H9 (cell line): ENCODE measurements around the gene COL8A2. TPM values are rescaled to one million over a fixed set of nuclear protein-coding genes. Genes with fewer than 3 reads are reported as not detected.

Experiments used
- DNase-seq: peaks from one replicate; pipeline ENCODE4 v3.0.0-alpha.2; 2017
- H2AFZ ChIP-seq: one replicate; pipeline ENCODE4 v1.6.1; 2013; ENCODE audit warnings: mild to moderate bottlenecking, low read length, control low read depth, moderate library complexity
- H2AK5ac ChIP-seq: 2 replicates; pipeline ENCODE4 v1.6.1; 2013; ENCODE audit warnings: low read length, control low read depth, mixed read lengths; ENCODE audit not compliant: insufficient read length
- H2BK120ac ChIP-seq: one replicate; pipeline ENCODE4 v1.6.1; 2013; ENCODE audit warnings: low read depth, mild to moderate bottlenecking, low read length, control low read depth, inconsistent platforms; ENCODE audit not compliant: poor library complexity, severe bottlenecking
- H2BK12ac ChIP-seq: 2 replicates; pipeline ENCODE4 v1.6.1; 2013; ENCODE audit warnings: low read length, control low read depth, mixed read lengths, low read depth; ENCODE audit not compliant: insufficient read length
- H2BK15ac ChIP-seq: 2 replicates; pipeline ENCODE4 v1.6.1; 2013; ENCODE audit warnings: low read depth, low read length, control low read depth
- H2BK20ac ChIP-seq: one replicate; pipeline ENCODE4 v1.6.1; 2013; ENCODE audit warnings: low read depth, mild to moderate bottlenecking, low read length, control low read depth, inconsistent platforms; ENCODE audit not compliant: poor library complexity, severe bottlenecking
- H2BK5ac ChIP-seq: 2 replicates; pipeline ENCODE4 v1.6.1; 2013; ENCODE audit warnings: low read length, control low read depth, mixed read lengths; ENCODE audit not compliant: insufficient read length
- H3K14ac ChIP-seq: 2 replicates; pipeline ENCODE4 v1.6.1; 2013; ENCODE audit warnings: low read length, control low read depth; ENCODE audit not compliant: insufficient read depth
- H3K18ac ChIP-seq: 2 replicates; pipeline ENCODE4 v1.6.1; 2013; ENCODE audit warnings: low read depth, mild to moderate bottlenecking, mixed read lengths, low read length, control low read depth; ENCODE audit not compliant: insufficient read length
- H3K23ac ChIP-seq: 2 replicates; pipeline ENCODE4 v1.6.1; 2013; ENCODE audit warnings: low read length, control low read depth, mixed read lengths, low read depth; ENCODE audit not compliant: insufficient read length
- H3K23me2 ChIP-seq: 2 replicates; pipeline ENCODE4 v1.6.1; 2013; ENCODE audit warnings: low read depth, mild to moderate bottlenecking, mixed read lengths, low read length, control low read depth; ENCODE audit not compliant: insufficient read length, poor library complexity, severe bottlenecking
- H3K27ac ChIP-seq: 2 replicates; pipeline ENCODE4 v1.5.1; 2013; ENCODE audit warnings: low read length, control low read depth, mixed read lengths, low read depth; ENCODE audit not compliant: insufficient read length
- H3K27me3 ChIP-seq: 2 replicates; pipeline ENCODE4 v1.6.1; 2013; ENCODE audit warnings: low read length, control low read depth, inconsistent platforms; ENCODE audit not compliant: insufficient read depth
- H3K4ac ChIP-seq: 2 replicates; pipeline ENCODE4 v1.6.1; 2013; ENCODE audit warnings: low read depth, mild to moderate bottlenecking, control low read depth, inconsistent platforms, low read length, moderate library complexity
- H3K4me1 ChIP-seq: 2 replicates; pipeline ENCODE4 v1.6.1; 2013; ENCODE audit warnings: low read length, control low read depth, inconsistent platforms; ENCODE audit not compliant: insufficient read depth
- H3K4me2 ChIP-seq: 2 replicates; pipeline ENCODE4 v1.6.1; 2013; ENCODE audit warnings: low read length, control low read depth, mixed read lengths; ENCODE audit not compliant: insufficient read length, insufficient read depth
- H3K56ac ChIP-seq: 2 replicates; pipeline ENCODE4 v1.6.1; 2013; ENCODE audit warnings: low read depth, mild to moderate bottlenecking, mixed read lengths, low read length, control low read depth; ENCODE audit not compliant: insufficient read length
- H3K79me1 ChIP-seq: 2 replicates; pipeline ENCODE4 v1.6.1; 2013; ENCODE audit warnings: low read depth, mild to moderate bottlenecking, moderate library complexity, low read length, control low read depth, inconsistent platforms; ENCODE audit not compliant: insufficient read depth, poor library complexity, severe bottlenecking
- H3K79me2 ChIP-seq: 2 replicates; pipeline ENCODE4 v1.6.1; 2013; ENCODE audit warnings: low read length, control low read depth, inconsistent platforms; ENCODE audit not compliant: insufficient read depth
- H3K9ac ChIP-seq: 2 replicates; pipeline ENCODE4 v1.6.1; 2013; ENCODE audit warnings: low read length, control low read depth, mixed read lengths; ENCODE audit not compliant: insufficient read length; ENCODE audit errors: extremely low read depth
- H3K9me3 ChIP-seq: one replicate; pipeline ENCODE4 v1.6.1; 2013; ENCODE audit warnings: low read depth, low read length, inconsistent platforms; ENCODE audit not compliant: control insufficient read depth
- H3T11ph ChIP-seq: one replicate; pipeline ENCODE4 v1.6.1; 2013; ENCODE audit warnings: mild to moderate bottlenecking, low read length, control low read depth, inconsistent platforms
- H4K20me1 ChIP-seq: one replicate; pipeline ENCODE4 v1.6.1; 2013; ENCODE audit not compliant: control insufficient read depth, insufficient read length, insufficient read depth
- H4K5ac ChIP-seq: 2 replicates; pipeline ENCODE4 v1.6.1; 2013; ENCODE audit warnings: low read depth, mild to moderate bottlenecking, mixed read lengths, low read length, control low read depth; ENCODE audit not compliant: insufficient read length
- H4K8ac ChIP-seq: replicated peaks from 2 replicates; pipeline ENCODE4 v1.6.1; 2013; ENCODE audit warnings: low read length, control low read depth, mixed read lengths, low read depth; ENCODE audit not compliant: insufficient read length
- H4K91ac ChIP-seq: 2 replicates; pipeline ENCODE4 v1.6.1; 2013; ENCODE audit warnings: low read depth, mild to moderate bottlenecking, moderate library complexity, mixed read lengths, low read length, control low read depth; ENCODE audit not compliant: insufficient read length
- H3K27ac Mint-ChIP-seq, 3 experiments: 2 replicates in 2 of 3; 3 replicates in 1 of 3; pipeline ENCODE4 v1.8.0; 2020 to 2021; ENCODE audit warnings: mixed read lengths in 3 of 3, mild to moderate bottlenecking in 1 of 3, moderate library complexity in 1 of 3
- H3K27me3 Mint-ChIP-seq: 2 replicates; pipeline ENCODE4 v1.8.0; 2021; ENCODE audit warnings: low read depth, mild to moderate bottlenecking, moderate library complexity, mixed read lengths
- H3K36me3 Mint-ChIP-seq, 3 experiments: 2 replicates in 2 of 3; 3 replicates in 1 of 3; pipeline ENCODE4 v1.8.0; 2020 to 2021; ENCODE audit warnings: low read depth in 3 of 3, mixed read lengths in 3 of 3; ENCODE audit not compliant: insufficient read depth in 1 of 3
- H3K4me1 Mint-ChIP-seq, 2 experiments: 2 replicates each; pipeline ENCODE4 v1.8.0; 2020; ENCODE audit warnings: mixed read lengths in 2 of 2
- H3K4me3 Mint-ChIP-seq, 2 experiments: 2 replicates in 1 of 2; 3 replicates in 1 of 2; pipeline ENCODE4 v1.8.0; 2020 to 2021; ENCODE audit warnings: mild to moderate bottlenecking in 2 of 2, mixed read lengths in 2 of 2, moderate library complexity in 1 of 2
- H3K9me3 Mint-ChIP-seq, 2 experiments: 2 replicates in 1 of 2; 3 replicates in 1 of 2; pipeline ENCODE4 v1.8.0; 2020; ENCODE audit warnings: mild to moderate bottlenecking in 2 of 2, mixed read lengths in 2 of 2, moderate library complexity in 1 of 2
- CTCF ChIP-seq: fragments of 200-600 bp; sonication (generic); conservative IDR thresholded peaks from 3 replicates; pipeline ENCODE4 v1.8.0; 2021; ENCODE audit warnings: antibody characterized with exemption, mild to moderate bottlenecking
- WGBS: extraction: QIAGEN DNeasy Blood & Tissue Kit; methylation state at CpG from one replicate; pipeline ENCODE4 v1.1.7; 2013; ENCODE audit warnings: missing lambda C conversion rate, low lambda C conversion rate, mixed read lengths; ENCODE audit not compliant: insufficient read length; ENCODE audit errors: extremely low coverage; 5-methylcytosine and 5-hydroxymethylcytosine counted together
- total RNA-seq: library from RNA; stranded (reverse); gene quantifications from 2 replicates; pipeline ENCODE4 v1.2.1, GENCODE V29; 2021

Gene COL8A2
- total RNA-seq, 1 experiment from 2014 or later = 1.5 TPM

- Histone ChIP-seq H4K5ac (no peak overlapping the region), H2BK12ac (no peak overlapping the region), H2BK15ac (no peak overlapping the region), H3K79me2 (no peaks in the 10 kb centered on the region), H3K18ac (no peak overlapping the region), H2BK20ac (no peak overlapping the region), H4K91ac (no peak overlapping the region), H4K8ac (no peak overlapping the region), H3K27ac (no peak overlapping the region), H2BK5ac (no peak overlapping the region), H3K4me1 (no peaks in the 10 kb centered on the region), H4K20me1 (no peaks in the 10 kb centered on the region), H3K14ac (no peak overlapping the region), H2AFZ (no peak overlapping the region), H3K9me3 (no peaks in the 10 kb centered on the region), H3K56ac (no peak overlapping the region), H3K4ac (no peak overlapping the region), H3K4me2 (no peak overlapping the region), H2BK120ac (no peak overlapping the region), H3K23me2 (no peaks in the 10 kb centered on the region), H2AK5ac (no peak overlapping the region), H3K27me3 (no peaks in the 10 kb centered on the region), H3T11ph (no peak overlapping the region), H3K79me1 (no peaks in the 10 kb centered on the region), H3K9ac (no peak overlapping the region), H3K23ac (no peak overlapping the region)
- H3K27me3 Mint-ChIP-seq = no peaks in the 10 kb centered on the region; the same call in 1 of the 2 replicates
- WGBS = no CpG with 5 or more reads among the region's 9 CpGs
- H3K4me3 Mint-ChIP-seq = no peak overlapping the region
- TF ChIP-seq CTCF = no peak
- no peak overlapping the region for H3K27ac Mint-ChIP-seq
- DNase-seq = no peak
- H3K4me1 Mint-ChIP-seq = peaks cover 0 to 2% of the 10 kb centered on the region in 2 experiments; a peak in 2 of 4 replicates
- no peaks in the 10 kb centered on the region; a peak in 1 of 7 replicates for H3K36me3 Mint-ChIP-seq
- no peaks in the 10 kb centered on the region for H3K9me3 Mint-ChIP-seq
These were observed 17.6 kb downstream of the COL8A2 start for GRCh38 chr1:36107394-36107793.
